ENCODE data around the gene CDK5RAP2.

DNA sequence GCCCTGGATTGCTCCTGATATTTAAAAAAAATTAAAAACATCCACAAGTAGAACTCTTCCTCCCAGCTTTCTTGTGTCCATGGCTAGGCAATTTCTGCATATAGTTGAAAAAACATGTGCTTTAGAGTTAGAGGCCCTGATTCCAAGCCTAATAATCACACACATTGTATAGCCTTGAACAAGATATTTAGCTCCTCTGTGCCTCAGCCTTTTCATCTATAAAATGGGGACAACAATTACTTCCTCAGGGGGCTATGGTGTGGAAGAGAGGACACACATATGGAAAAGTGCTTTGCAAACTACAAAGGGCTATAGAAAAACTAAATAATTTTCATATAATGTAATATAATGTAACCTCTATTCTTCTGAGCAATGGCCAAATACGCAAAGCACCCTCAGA is 23.0 kb upstream of the CDK5RAP2 start:
- no peak for TF ChIP-seq EZH2 (IDR thresholded peaks at IDR 0.05; ENCODE audit: borderline replicate concordance)
- TF ChIP-seq, protein P1, sequence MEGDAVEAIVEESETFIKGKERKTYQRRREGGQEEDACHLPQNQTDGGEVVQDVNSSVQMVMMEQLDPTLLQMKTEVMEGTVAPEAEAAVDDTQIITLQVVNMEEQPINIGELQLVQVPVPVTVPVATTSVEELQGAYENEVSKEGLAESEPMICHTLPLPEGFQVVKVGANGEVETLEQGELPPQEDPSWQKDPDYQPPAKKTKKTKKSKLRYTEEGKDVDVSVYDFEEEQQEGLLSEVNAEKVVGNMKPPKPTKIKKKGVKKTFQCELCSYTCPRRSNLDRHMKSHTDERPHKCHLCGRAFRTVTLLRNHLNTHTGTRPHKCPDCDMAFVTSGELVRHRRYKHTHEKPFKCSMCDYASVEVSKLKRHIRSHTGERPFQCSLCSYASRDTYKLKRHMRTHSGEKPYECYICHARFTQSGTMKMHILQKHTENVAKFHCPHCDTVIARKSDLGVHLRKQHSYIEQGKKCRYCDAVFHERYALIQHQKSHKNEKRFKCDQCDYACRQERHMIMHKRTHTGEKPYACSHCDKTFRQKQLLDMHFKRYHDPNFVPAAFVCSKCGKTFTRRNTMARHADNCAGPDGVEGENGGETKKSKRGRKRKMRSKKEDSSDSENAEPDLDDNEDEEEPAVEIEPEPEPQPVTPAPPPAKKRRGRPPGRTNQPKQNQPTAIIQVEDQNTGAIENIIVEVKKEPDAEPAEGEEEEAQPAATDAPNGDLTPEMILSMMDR (IDR thresholded peaks at IDR 0.05; ENCODE audit: poor library complexity), result no peak
